Measurements from ENCODE around the gene RNF8.

GRCh38 chr6:37347177-37347576 is 6.6 kb upstream of the RNF8 start:
- TF ChIP-seq CTCF (IDR thresholded peaks at IDR 0.05; ENCODE audit: insufficient read depth, low read length) (no peak), REST (IDR thresholded peaks at IDR 0.05; ENCODE audit: insufficient replicate concordance, low read depth) (no peak)
